Measurements from ENCODE around the gene HCFC1R1. TPM values are rescaled to one million over a fixed set of nuclear protein-coding genes. Genes with fewer than 3 reads are reported as not detected.
A peak's percentile ranks its signal among the peaks of the same experiment; 100 is the strongest.

HCFC1R1 gene
- total and polyA plus RNA-seq, 4 donors: 10.9 to 138 (median 45.7) TPM

DNA sequence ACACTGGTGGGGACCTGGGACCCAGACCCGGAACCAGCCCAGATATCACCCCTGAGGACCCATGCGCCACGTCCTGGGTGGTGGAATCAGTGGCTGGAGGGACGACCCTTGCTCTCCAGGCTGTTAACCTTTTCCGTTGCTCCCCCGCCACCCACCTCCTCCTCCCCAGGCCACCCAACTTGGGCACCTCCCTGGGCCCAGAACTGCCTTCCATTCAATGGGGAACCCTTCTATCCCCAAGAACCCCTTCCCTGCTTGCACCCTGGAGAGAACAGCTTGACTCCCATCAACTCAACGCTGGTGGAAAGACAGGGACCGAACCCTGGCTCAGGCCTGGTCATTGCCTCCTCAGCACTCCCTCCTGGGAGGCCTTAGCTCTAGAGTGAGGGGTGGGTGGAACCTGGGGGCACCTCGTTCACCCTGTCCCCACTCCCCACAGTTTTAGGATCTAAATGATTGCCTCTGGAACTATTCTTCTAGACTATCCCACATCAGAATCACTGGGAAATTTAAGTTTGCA lies 36.0 kb upstream of the HCFC1R1 start:
- peak overlapping the region; percentile 71 to 85 for H3K27ac ChIP-seq (ENCODE audit: low read depth in 1 of 2, low read length in 1 of 2)
- no peak for ATAC-seq (ENCODE audit: insufficient read depth, low FRiP score)
- no peak for DNase-seq
- H3K27me3 ChIP-seq (ENCODE audit: control insufficient read depth in 3 of 3, insufficient read depth in 3 of 3, low read length in 2 of 3): no peaks in the 10 kb centered on the region
- TF ChIP-seq, protein P1, sequence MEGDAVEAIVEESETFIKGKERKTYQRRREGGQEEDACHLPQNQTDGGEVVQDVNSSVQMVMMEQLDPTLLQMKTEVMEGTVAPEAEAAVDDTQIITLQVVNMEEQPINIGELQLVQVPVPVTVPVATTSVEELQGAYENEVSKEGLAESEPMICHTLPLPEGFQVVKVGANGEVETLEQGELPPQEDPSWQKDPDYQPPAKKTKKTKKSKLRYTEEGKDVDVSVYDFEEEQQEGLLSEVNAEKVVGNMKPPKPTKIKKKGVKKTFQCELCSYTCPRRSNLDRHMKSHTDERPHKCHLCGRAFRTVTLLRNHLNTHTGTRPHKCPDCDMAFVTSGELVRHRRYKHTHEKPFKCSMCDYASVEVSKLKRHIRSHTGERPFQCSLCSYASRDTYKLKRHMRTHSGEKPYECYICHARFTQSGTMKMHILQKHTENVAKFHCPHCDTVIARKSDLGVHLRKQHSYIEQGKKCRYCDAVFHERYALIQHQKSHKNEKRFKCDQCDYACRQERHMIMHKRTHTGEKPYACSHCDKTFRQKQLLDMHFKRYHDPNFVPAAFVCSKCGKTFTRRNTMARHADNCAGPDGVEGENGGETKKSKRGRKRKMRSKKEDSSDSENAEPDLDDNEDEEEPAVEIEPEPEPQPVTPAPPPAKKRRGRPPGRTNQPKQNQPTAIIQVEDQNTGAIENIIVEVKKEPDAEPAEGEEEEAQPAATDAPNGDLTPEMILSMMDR (IDR thresholded peaks at IDR 0.05; ENCODE audit: control extremely low read depth, extremely low read depth): no peak
- H3K9ac ChIP-seq (ENCODE audit: insufficient read depth in 1 of 2, low read length in 2 of 2): peak overlapping the region in 1 of 2 donors; percentile 28
- 61 to 69% methylated on average over 9 of the region's 9 CpGs for WGBS, 2 donors
- H3K4me3 ChIP-seq: peak overlapping the region; percentile 24
- H3K4me1 ChIP-seq (ENCODE audit: control insufficient read depth in 5 of 5, insufficient read depth in 5 of 5, low read length in 5 of 5): peaks cover 2 to 13% (median 7%) of the 10 kb centered on the region in 5 donors
- no peaks in the 10 kb centered on the region for H3K36me3 ChIP-seq (ENCODE audit: control insufficient read depth in 4 of 4, insufficient read depth in 4 of 4, low read length in 4 of 4)
- H3K9me3 ChIP-seq (ENCODE audit: control insufficient read depth in 4 of 4, insufficient read depth in 3 of 4, low read length in 3 of 4): no peaks in the 10 kb centered on the region

- TF ChIP-seq, protein P1 (IDR thresholded peaks at IDR 0.05; ENCODE audit: control extremely low read depth, extremely low read depth): peak; percentile 90
- DNase-seq (peak; percentile 91 to 94 (median 93)), ATAC-seq (ENCODE audit: insufficient read depth, low FRiP score) (peak; percentile 96)
- Histone ChIP-seq H3K4me1 (ENCODE audit: control insufficient read depth in 5 of 5, insufficient read depth in 5 of 5, low read length in 5 of 5) (peaks cover 2 to 13% (median 7%) of the 10 kb centered on the region in 5 donors), H3K4me3 (peak overlapping the region; percentile 74), H3K27ac (ENCODE audit: low read depth in 1 of 2, low read length in 1 of 2) (peak overlapping the region; percentile 71 to 85), H3K9ac (ENCODE audit: insufficient read depth in 1 of 2, low read length in 2 of 2) (peak overlapping the region in 1 of 2 donors; percentile 28), H3K9me3 (ENCODE audit: control insufficient read depth in 4 of 4, insufficient read depth in 3 of 4, low read length in 3 of 4) (no peaks in the 10 kb centered on the region), H3K27me3 (ENCODE audit: control insufficient read depth in 3 of 3, insufficient read depth in 3 of 3, low read length in 2 of 3) (no peaks in the 10 kb centered on the region), H3K36me3 (ENCODE audit: control insufficient read depth in 4 of 4, insufficient read depth in 4 of 4, low read length in 4 of 4) (no peaks in the 10 kb centered on the region)
- WGBS, 2 donors: 0 to 1% methylated on average over 45 to 67 of the region's 67 CpGs
These were observed 35.4 kb upstream of the HCFC1R1 start for GRCh38 chr16:3059041-3059722.

DNA sequence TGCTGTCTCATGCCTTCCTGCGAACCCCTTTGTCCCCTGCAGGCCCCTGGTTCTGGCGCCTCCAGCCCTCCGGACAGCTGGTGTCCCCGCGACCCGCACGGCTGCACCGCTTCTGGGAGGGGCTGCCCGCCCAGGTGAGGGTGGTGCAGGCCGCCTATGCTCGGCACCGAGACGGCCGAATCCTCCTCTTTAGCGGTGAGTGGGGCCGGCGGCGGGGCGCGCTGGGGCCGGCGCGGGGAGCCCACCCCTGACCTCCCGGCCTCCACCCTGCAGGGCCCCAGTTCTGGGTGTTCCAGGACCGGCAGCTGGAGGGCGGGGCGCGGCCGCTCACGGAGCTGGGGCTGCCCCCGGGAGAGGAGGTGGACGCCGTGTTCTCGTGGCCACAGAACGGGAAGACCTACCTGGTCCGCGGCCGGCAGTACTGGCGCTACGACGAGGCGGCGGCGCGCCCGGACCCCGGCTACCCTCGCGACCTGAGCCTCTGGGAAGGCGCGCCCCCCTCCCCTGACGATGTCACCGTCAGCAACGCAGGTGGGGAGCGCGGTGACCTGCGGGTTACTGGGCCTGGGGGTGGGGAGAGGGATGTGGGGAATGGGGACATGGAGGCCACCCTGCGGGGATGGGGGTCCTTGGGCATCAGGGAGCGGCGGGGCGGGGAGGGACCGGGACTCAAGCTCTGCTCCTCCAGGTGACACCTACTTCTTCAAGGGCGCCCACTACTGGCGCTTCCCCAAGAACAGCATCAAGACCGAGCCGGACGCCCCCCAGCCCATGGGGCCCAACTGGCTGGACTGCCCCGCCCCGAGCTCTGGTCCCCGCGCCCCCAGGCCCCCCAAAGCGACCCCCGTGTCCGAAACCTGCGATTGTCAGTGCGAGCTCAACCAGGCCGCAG lies 34.6 kb upstream of the HCFC1R1 start:
- TF ChIP-seq, protein P1 (IDR thresholded peaks at IDR 0.05; ENCODE audit: control extremely low read depth, extremely low read depth): no peak
- H3K4me3 ChIP-seq: peak overlapping the region; percentile 74
- H3K9ac ChIP-seq (ENCODE audit: insufficient read depth in 1 of 2, low read length in 2 of 2): no peak overlapping the region
- DNase-seq: peak in 2 of 3 donors; percentile 33 to 48
- no peaks in the 10 kb centered on the region for H3K36me3 ChIP-seq (ENCODE audit: control insufficient read depth in 4 of 4, insufficient read depth in 4 of 4, low read length in 4 of 4)
- 9 to 11% methylated on average over 60 to 77 of the region's 77 CpGs for WGBS, 2 donors
- H3K27ac ChIP-seq (ENCODE audit: low read depth in 1 of 2, low read length in 1 of 2): peak overlapping the region in 1 of 2 donors; percentile 41
- H3K27me3 ChIP-seq (ENCODE audit: control insufficient read depth in 3 of 3, insufficient read depth in 3 of 3, low read length in 2 of 3): no peaks in the 10 kb centered on the region
- no peaks in the 10 kb centered on the region for H3K9me3 ChIP-seq (ENCODE audit: control insufficient read depth in 4 of 4, insufficient read depth in 3 of 4, low read length in 3 of 4)
- ATAC-seq (ENCODE audit: insufficient read depth, low FRiP score): peak; percentile 36
- H3K4me1 ChIP-seq (ENCODE audit: control insufficient read depth in 5 of 5, insufficient read depth in 5 of 5, low read length in 5 of 5): peaks cover 2 to 13% (median 7%) of the 10 kb centered on the region in 5 donors
